ENCODE data around the gene COPA.

- TF ChIP-seq ZNF274 (IDR thresholded peaks at IDR 0.05; ENCODE audit: low read depth, low read length) (no peak), SUZ12 (IDR thresholded peaks at IDR 0.05; ENCODE audit: extremely low read depth, insufficient read depth, insufficient read length) (no peak), YY1 (IDR thresholded peaks at IDR 0.05; ENCODE audit: insufficient read depth, insufficient read length) (no peak)
Observed at GRCh38 chr1:160309571-160309970, 33.5 kb downstream of the COPA start.
